K562 (cell line): ENCODE results near the gene ZNF106. TPM values are rescaled to one million over a fixed set of nuclear protein-coding genes. Genes with fewer than 3 reads are reported as not detected.

Experiments used
- GMEB1 ChIP-seq: fragments of 250-450 bp; sonication (Bioruptor Pico); IDR thresholded peaks from 2 replicates; pipeline ENCODE4 v1.4.0; 2020; ENCODE audit warnings: mild to moderate bottlenecking
- HINFP ChIP-seq: fragments of 450-650 bp; conservative IDR thresholded peaks from 2 replicates; pipeline ENCODE4 v1.6.1; 2016; ENCODE audit warnings: missing genetic modification characterization, low read depth, mild to moderate bottlenecking, control low read depth, missing compliant biosample characterization
- MNT ChIP-seq, 2 experiments: fragments of 450-650 bp; conservative IDR thresholded peaks; 2 replicates each; pipeline ENCODE4 v1.6.1; 2017; ENCODE audit warnings: mild to moderate bottlenecking in 2 of 2, moderate library complexity in 2 of 2
- PYGO2 ChIP-seq: fragments of 450-650 bp; IDR thresholded peaks from 2 replicates; pipeline ENCODE4 v1.6.1; 2016; ENCODE audit warnings: mild to moderate bottlenecking, missing genetic modification characterization, moderate library complexity, missing compliant biosample characterization
- SAFB ChIP-seq: fragments of 200-400 bp; formaldehyde crosslinking; IDR thresholded peaks from 2 replicates; pipeline ENCODE4 v1.6.1; 2017; ENCODE audit warnings: low read depth, low read length, borderline replicate concordance
- SETDB1 ChIP-seq: IDR thresholded peaks from one replicate; pipeline ENCODE4 v1.6.1; 2012; ENCODE audit warnings: low read length, control low read depth, inconsistent platforms
- STAT5A ChIP-seq: IDR thresholded peaks from 2 replicates; pipeline ENCODE4 v1.6.1; 2012; ENCODE audit warnings: low read length, inconsistent platforms, borderline replicate concordance
- ZNF133 ChIP-seq: fragments of 250-450 bp; sonication (Bioruptor Pico); IDR thresholded peaks from 2 replicates; pipeline ENCODE4 v1.4.0; 2020; ENCODE audit warnings: mild to moderate bottlenecking
- ZNF449 ChIP-seq: fragments of 250-450 bp; sonication (Bioruptor Pico); IDR thresholded peaks from 2 replicates; pipeline ENCODE4 v1.8.0; 2022; ENCODE audit warnings: moderate library complexity, mild to moderate bottlenecking, inconsistent platforms
- polyA plus RNA-seq, 8 experiments: library from polyadenylated mRNA; depleted of rRNA in 4 of 8; stranded (reverse) in 5 of 8; unstranded in 3 of 8; fragments of >200 nt; fragmentation: Nextera tagmentation in 2 of 8; fragmentation: Illumina TruSeq in 1 of 8; extraction: Ambion mirVana in 2 of 8; extraction: Trizol in 1 of 8; gene quantifications; 2 replicates each; pipeline versions ENCODE4 v1.2.1 to v1.2.3, GENCODE V29; 2011 to 2014; ENCODE audit warnings: inconsistent platforms in 1 of 8, missing spikeins in 1 of 8
- total RNA-seq, 7 experiments: library from RNA; depleted of rRNA in 6 of 7; stranded (reverse); fragments of >200 nt in 6 of 7; fragmentation: Illumina TruSeq in 2 of 7; extraction: Trizol in 2 of 7; gene quantifications; 2 replicates each; pipeline versions ENCODE4 v1.2.1 to v1.2.3, GENCODE V29; 2011 to 2021; ENCODE audit warnings: low replicate concordance in 1 of 7

The ZNF106 gene
- total and polyA plus RNA-seq, 9 of the 15 experiments (the other 6 are each of a cell fraction or from before 2014, with no cell fraction given) = 14.4 to 55.3 (median 33.7) TPM

- no peak for TF ChIP-seq MNT (conservative IDR thresholded peaks at IDR 0.05)
- no peak for TF ChIP-seq GMEB1
- no peak for TF ChIP-seq SETDB1
- TF ChIP-seq ZNF133 (CRISPR knock-in tag) = no peak
- TF ChIP-seq SAFB = no peak
- no peak for TF ChIP-seq ZNF449 (CRISPR knock-in tag)
- TF ChIP-seq PYGO2 = no peak
- TF ChIP-seq HINFP (tag) = no peak
- no peak for TF ChIP-seq STAT5A
These were observed 103.3 kb downstream of the ZNF106 start (continued) for GRCh38 chr15:42387603-42388002.
